ENCODE data around the gene MYLK4. TPM values are rescaled to one million over a fixed set of nuclear protein-coding genes. Genes with fewer than 3 reads are reported as not detected.
A peak's percentile ranks its signal among the peaks of the same experiment; 100 is the strongest.

MYLK4 gene
- total RNA-seq, 1 donor from 2014 or later, result 1.1 TPM

GRCh38 chr6:2639167-2639566 lies 111.6 kb downstream of the MYLK4 start:
- TF ChIP-seq CTCF (IDR thresholded peaks at IDR 0.05), result no peak
- Mint-ChIP-seq H3K4me1 (ENCODE audit: low read depth) (peaks cover 26% of the 10 kb centered on the region), H3K27ac (ENCODE audit: unreplicated experiment) (no peak overlapping the region), H3K4me3 (ENCODE audit: unreplicated experiment) (no peak overlapping the region), H3K36me3 (ENCODE audit: low read depth) (no peaks in the 10 kb centered on the region), H3K9me3 (ENCODE audit: low read depth) (no peaks in the 10 kb centered on the region), H3K27me3 (ENCODE audit: low read depth) (peaks cover 1% of the 10 kb centered on the region)
- DNase-seq (ENCODE audit: low spot score), result no peak

GRCh38 chr6:2636672-2637071 lies 114.0 kb downstream of the MYLK4 start:
- H3K27me3 Mint-ChIP-seq (ENCODE audit: low read depth), result no peaks in the 10 kb centered on the region
- no peak overlapping the region for H3K4me3 Mint-ChIP-seq (ENCODE audit: unreplicated experiment)
- no peaks in the 10 kb centered on the region for H3K36me3 Mint-ChIP-seq (ENCODE audit: low read depth)
- H3K27ac Mint-ChIP-seq (ENCODE audit: unreplicated experiment), result no peak overlapping the region
- H3K9me3 Mint-ChIP-seq (ENCODE audit: low read depth), result no peaks in the 10 kb centered on the region
- DNase-seq (ENCODE audit: low spot score), result no peak
- no peak for TF ChIP-seq CTCF (IDR thresholded peaks at IDR 0.05)
- peaks cover 50% of the 10 kb centered on the region for H3K4me1 Mint-ChIP-seq (ENCODE audit: low read depth)

- TF ChIP-seq CTCF (IDR thresholded peaks at IDR 0.05), result no peak
- Mint-ChIP-seq H3K9me3 (ENCODE audit: low read depth) (no peaks in the 10 kb centered on the region), H3K4me1 (ENCODE audit: low read depth) (peaks cover 57% of the 10 kb centered on the region), H3K36me3 (ENCODE audit: low read depth) (no peaks in the 10 kb centered on the region), H3K4me3 (ENCODE audit: unreplicated experiment) (no peak overlapping the region), H3K27me3 (ENCODE audit: low read depth) (no peaks in the 10 kb centered on the region), H3K27ac (ENCODE audit: unreplicated experiment) (no peak overlapping the region)
- no peak for DNase-seq (ENCODE audit: low spot score)
Measured at GRCh38 chr6:2635911-2636310, 114.8 kb downstream of the MYLK4 start.

GRCh38 chr6:2634139-2634964 lies 116.4 kb downstream of the MYLK4 start:
- H3K27me3 Mint-ChIP-seq (ENCODE audit: low read depth), result no peaks in the 10 kb centered on the region
- peak overlapping the region; percentile 77 for H3K27ac Mint-ChIP-seq (ENCODE audit: unreplicated experiment)
- no peaks in the 10 kb centered on the region for H3K36me3 Mint-ChIP-seq (ENCODE audit: low read depth)
- TF ChIP-seq CTCF (IDR thresholded peaks at IDR 0.05), result peak; percentile 100
- no peaks in the 10 kb centered on the region for H3K9me3 Mint-ChIP-seq (ENCODE audit: low read depth)
- H3K4me3 Mint-ChIP-seq (ENCODE audit: unreplicated experiment), result peak overlapping the region; percentile 63
- DNase-seq (ENCODE audit: low spot score), result no peak
- peaks cover 53% of the 10 kb centered on the region for H3K4me1 Mint-ChIP-seq (ENCODE audit: low read depth)

- no peak for DNase-seq (ENCODE audit: low spot score)
- TF ChIP-seq CTCF (IDR thresholded peaks at IDR 0.05), result no peak
- peak overlapping the region; percentile 63 for H3K4me3 Mint-ChIP-seq (ENCODE audit: unreplicated experiment)
- peak overlapping the region; percentile 77 for H3K27ac Mint-ChIP-seq (ENCODE audit: unreplicated experiment)
- no peaks in the 10 kb centered on the region for H3K9me3 Mint-ChIP-seq (ENCODE audit: low read depth)
- no peaks in the 10 kb centered on the region for H3K27me3 Mint-ChIP-seq (ENCODE audit: low read depth)
- H3K4me1 Mint-ChIP-seq (ENCODE audit: low read depth), result peaks cover 51% of the 10 kb centered on the region
- H3K36me3 Mint-ChIP-seq (ENCODE audit: low read depth), result no peaks in the 10 kb centered on the region
Measured at GRCh38 chr6:2633736-2634135, 117.0 kb downstream of the MYLK4 start.

All from chondrocyte (in vitro differentiated cells).